GM20000 (cell line): ENCODE data around the gene DPCD.
"Not testable (repeated sequence)": the region's sequence is repeated elsewhere in the genome, so short reads cannot be mapped to it uniquely, and the experiment has no call there.

Experiments used
- DNase-seq: peaks from one replicate; pipeline ENCODE4 v3.0.0; 2012; ENCODE audit warnings: low spot score
- TF ChIP-seq, protein P1 (sequence below): IDR thresholded peaks from 2 replicates; pipeline ENCODE4 v1.5.1; 2012; ENCODE audit warnings: mild to moderate bottlenecking, control low read depth; ENCODE audit errors: extremely low read depth, missing control alignments

The DPCD gene

DNA sequence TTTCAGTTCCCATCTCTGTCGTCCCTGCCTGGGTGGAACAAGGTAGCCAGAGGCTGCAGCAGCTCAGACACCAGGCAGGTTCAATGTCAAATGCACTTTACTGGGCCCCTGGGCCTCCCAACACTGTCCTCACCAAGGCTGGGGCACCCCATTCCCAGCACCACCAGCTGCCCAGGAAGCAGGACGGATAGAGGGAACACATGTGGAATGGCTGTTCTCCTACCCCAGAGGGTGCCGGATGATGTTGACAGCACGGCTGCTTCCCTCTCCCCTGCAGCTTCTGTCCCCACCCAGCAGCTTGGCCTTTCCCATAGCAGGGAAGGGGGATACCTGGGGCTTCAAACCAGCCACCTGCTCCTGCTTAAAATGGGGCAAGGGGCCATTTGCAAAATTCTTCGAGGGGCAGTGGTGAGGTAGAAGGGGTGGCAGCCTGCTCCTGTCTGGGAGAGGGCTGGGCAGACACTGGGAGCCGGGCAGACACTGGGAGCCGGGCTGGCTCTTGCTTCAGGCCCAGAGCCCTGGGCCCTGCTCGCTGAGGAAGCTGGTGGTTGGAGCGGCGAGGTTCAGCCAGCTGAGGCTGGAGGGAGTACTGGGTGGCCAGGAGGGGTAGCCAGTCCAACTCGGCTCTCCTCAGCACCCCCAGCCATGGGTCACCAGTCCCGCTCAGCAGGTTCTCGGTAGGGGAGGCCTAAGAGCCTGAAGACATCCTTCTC is 9.2 kb upstream of the DPCD start:
- no peak for DNase-seq
- TF ChIP-seq, protein P1, sequence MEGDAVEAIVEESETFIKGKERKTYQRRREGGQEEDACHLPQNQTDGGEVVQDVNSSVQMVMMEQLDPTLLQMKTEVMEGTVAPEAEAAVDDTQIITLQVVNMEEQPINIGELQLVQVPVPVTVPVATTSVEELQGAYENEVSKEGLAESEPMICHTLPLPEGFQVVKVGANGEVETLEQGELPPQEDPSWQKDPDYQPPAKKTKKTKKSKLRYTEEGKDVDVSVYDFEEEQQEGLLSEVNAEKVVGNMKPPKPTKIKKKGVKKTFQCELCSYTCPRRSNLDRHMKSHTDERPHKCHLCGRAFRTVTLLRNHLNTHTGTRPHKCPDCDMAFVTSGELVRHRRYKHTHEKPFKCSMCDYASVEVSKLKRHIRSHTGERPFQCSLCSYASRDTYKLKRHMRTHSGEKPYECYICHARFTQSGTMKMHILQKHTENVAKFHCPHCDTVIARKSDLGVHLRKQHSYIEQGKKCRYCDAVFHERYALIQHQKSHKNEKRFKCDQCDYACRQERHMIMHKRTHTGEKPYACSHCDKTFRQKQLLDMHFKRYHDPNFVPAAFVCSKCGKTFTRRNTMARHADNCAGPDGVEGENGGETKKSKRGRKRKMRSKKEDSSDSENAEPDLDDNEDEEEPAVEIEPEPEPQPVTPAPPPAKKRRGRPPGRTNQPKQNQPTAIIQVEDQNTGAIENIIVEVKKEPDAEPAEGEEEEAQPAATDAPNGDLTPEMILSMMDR = no peak

DNA sequence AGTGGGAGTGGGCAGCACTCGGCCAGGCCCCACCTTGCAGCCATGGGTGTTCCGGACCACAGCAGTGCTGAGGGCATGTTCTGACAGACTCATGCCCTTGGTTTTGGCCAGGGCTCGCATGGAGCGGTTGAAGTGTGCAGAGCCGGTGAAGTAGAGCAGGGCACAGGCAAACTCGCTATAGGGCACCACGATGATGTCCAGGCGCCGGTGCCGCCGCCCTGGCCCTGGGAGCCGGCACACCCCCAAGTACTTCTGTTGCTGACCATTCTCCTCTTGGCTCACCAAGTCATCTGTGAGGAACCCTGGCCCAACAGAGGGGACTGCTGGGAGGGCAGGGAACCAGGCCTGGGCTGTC is 8.6 kb upstream of the DPCD start:
- no peak for DNase-seq
- TF ChIP-seq, protein P1 = no peak

DNA sequence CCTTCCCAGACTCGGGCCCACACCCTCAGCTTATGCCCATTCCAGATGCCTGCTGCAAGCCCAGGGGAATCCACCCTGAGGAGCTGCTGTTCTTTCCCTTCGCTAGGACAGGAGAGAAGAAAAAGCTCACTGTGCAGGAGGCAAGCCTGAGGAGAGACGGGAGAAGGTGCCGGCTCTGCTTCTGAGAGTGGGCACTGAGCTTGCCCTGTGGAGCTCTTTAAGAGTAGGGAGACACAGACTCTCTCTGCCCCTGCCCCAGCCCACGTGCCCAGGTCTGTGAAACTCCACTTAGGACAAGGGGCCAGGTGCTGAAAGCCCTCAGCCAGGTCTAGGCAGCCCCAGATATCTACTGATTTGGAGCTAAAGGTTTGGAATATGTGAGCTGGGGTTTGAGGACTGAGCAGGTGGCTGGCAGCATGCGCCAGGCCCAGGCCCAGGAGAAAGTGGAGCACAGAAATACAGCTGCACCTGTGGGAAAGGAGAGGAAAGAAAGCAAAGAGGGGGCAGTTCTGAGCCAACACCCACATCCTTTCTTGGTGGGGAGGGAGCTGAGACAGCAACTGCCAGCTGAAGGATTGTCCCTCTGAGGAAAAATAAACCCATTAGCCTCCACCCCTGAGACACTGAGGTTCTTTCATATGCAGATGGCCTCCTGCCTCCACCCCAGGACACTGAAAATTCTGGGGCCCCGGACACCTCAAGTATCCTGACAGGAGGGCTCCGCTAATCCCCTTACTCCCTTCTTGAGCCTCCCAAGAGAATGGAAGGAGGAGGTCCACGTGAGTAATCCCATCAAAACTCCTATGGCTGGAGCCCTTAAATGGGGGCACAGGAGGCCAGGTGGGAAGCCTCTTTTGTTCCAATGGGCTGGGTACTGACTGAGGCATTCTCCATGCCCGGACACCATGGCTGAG is 7.4 kb upstream of the DPCD start:
- TF ChIP-seq, protein P1 = no peak
- no peak for DNase-seq

DNA sequence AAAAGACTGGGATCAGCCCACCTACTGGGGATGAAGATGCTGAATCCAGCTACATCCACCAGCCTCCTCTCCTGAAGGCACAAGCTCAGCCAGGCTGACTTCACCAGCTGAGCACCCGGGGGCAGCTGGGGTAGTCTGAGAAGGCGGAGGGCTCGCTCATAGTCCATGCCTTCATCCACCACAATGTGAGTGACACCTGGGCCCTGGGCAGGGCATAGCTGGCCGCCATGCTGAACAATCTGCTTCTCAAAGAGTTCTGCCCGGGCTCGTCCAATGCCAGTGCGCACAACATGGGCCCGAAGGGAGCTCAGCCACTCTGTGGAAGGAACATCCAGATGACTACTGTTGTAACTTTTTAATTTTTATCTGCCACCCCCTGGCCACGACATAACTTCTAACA is 2.3 kb upstream of the DPCD start:
- TF ChIP-seq, protein P1 = no peak
- no peak for DNase-seq

GRCh38 chr10:101588879-101589278 is 758 bp downstream of the DPCD start:
- DNase-seq = no peak

GRCh38 chr10:101593331-101593730 is 5.2 kb downstream of the DPCD start:
- not testable (repeated sequence) for DNase-seq

More at GRCh38 chr10:101588879-101589278, 758 bp downstream of the DPCD start:
- TF ChIP-seq, protein P1 = no peak

DNA sequence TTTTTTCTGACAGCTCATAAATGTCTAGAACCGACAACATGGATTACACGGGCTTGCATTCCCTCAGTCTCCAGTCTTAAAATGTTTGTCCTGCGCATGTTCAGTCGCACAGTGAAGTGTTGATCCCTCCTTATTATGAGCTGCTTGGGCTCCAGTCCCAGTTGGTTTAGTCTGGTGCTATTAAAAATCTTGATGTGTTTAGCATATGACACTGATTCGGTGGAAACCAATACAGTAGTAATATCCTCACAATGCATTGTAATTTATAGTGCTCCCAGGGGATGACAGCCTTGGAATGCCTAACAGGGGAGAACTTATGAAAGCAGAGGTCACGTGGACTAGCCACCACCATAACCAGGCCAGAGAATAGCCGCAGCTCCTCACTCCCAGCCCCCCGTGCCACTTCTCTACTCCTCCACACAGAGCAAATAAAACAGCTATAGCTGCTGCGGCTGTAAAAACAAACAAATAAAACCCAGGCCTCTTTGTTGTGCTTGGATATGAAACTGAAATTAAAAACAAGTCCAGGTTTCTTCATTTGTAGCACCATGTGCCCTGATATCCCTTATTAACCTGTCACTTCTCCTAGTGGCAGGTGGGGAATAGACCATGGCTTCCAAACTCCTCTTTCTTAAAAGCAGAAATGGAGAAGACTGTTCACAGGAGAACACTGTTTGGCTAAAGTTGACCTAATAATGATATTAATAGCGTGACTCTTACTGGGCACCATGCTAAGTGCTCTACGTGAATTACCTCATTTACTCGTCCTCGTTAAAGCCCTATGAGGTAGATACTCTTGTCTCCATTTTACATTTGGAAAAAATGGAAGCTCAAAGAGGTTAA is 7.7 kb downstream of the DPCD start:
- no peak for DNase-seq
- TF ChIP-seq, protein P1 = no peak
